Panc1 (cell line): ENCODE data around the gene ARSG. TPM values are rescaled to one million over a fixed set of nuclear protein-coding genes. Genes with fewer than 3 reads are reported as not detected.

ENCODE experiments used
- ATAC-seq: fragments of 200-7000 bp; cut with Tn5 transposase; 2 replicates; pipeline ENCODE4 v1.9.1; 2020; ENCODE audit warnings: mild to moderate bottlenecking, moderate library complexity
- BruUV-seq: library from RNA; stranded (reverse); fragments of 400-500 nt; replicated peaks from 2 replicates; lab custom pipeline; 2021; lab: Mats Ljungman, UMichigan
- CTCF ChIA-PET: fragments of 300-600 bp; sonication (Branson Sonifier 250); formaldehyde crosslinking; loops from one replicate; lab custom pipeline; 2022; ENCODE audit warnings: antibody characterized with exemption; lab: Charles Lee
- POLR2A ChIA-PET: fragments of 300-600 bp; sonication (Branson Sonifier 250); formaldehyde crosslinking; loops from one replicate; lab custom pipeline; 2022; ENCODE audit warnings: antibody characterized with exemption; lab: Charles Lee
- DNase-seq: peaks from one replicate; pipeline ENCODE4 v3.0.0-alpha.2; 2010; ENCODE audit warnings: low read depth, low spot score
- H3K27ac ChIP-seq: 2 replicates; pipeline ENCODE4 v1.5.1; 2011; ENCODE audit warnings: mild to moderate bottlenecking, low read length, inconsistent platforms
- H3K27me3 ChIP-seq: fragments of 200-500 bp; sonication (Bioruptor generic); 2 replicates; pipeline ENCODE4 v1.6.0; 2014; ENCODE audit warnings: low read length, inconsistent platforms; ENCODE audit not compliant: control insufficient read depth, insufficient read depth
- H3K36me3 ChIP-seq: fragments of 200-500 bp; sonication (Bioruptor generic); 2 replicates; pipeline ENCODE4 v1.5.1; 2014; ENCODE audit warnings: inconsistent platforms, mild to moderate bottlenecking, low read length, moderate library complexity; ENCODE audit not compliant: control insufficient read depth, insufficient read depth
- H3K4me1 ChIP-seq: 2 replicates; pipeline ENCODE4 v1.5.1; 2011; ENCODE audit warnings: inconsistent platforms, mild to moderate bottlenecking, low read length, moderate library complexity; ENCODE audit not compliant: control insufficient read depth, insufficient read depth
- H3K4me3 ChIP-seq, 2 experiments: 2 replicates each; pipeline ENCODE4 v1.5.1; 2011 to 2012; ENCODE audit warnings: low read depth in 2 of 2, low read length in 2 of 2, mild to moderate bottlenecking in 2 of 2, inconsistent platforms in 1 of 2, moderate library complexity in 1 of 2
- H3K9me3 ChIP-seq: fragments of 200-500 bp; sonication (Bioruptor generic); 2 replicates; pipeline ENCODE4 v1.5.1; 2014; ENCODE audit warnings: low read depth, mild to moderate bottlenecking, inconsistent platforms, low read length, moderate library complexity; ENCODE audit not compliant: control insufficient read depth, insufficient read depth
- POLR2AphosphoS5 ChIP-seq: IDR thresholded peaks from 2 replicates; pipeline ENCODE4 v1.6.1; 2012; ENCODE audit warnings: mild to moderate bottlenecking, low read depth, low read length, moderate library complexity
- REST ChIP-seq, 2 experiments: IDR thresholded peaks; 2 replicates each; pipeline ENCODE4 v1.6.1; 2011 to 2012; ENCODE audit warnings: low read depth in 2 of 2, control low read depth in 1 of 2, low read length in 1 of 2, mild to moderate bottlenecking in 1 of 2, moderate library complexity in 1 of 2; ENCODE audit not compliant: insufficient read depth in 1 of 2
- SIN3A ChIP-seq: IDR thresholded peaks from 2 replicates; pipeline ENCODE4 v1.6.1; 2012; ENCODE audit warnings: low read depth, mild to moderate bottlenecking, low read length, moderate library complexity, borderline replicate concordance; ENCODE audit not compliant: insufficient read depth
- TCF7L2 ChIP-seq: IDR thresholded peaks from 2 replicates; pipeline ENCODE4 v1.6.1; 2011; ENCODE audit warnings: mild to moderate bottlenecking, low read depth, low read length, inconsistent platforms
- in situ Hi-C: cut with HindIII; loops from 2 replicates; pipeline ENCODE4 v1.10.0; 2016; ENCODE audit warnings: low sequenced_read_pairs, low pct_unique_long_range_greater_than_20kb
- intact Hi-C: fragments of 100-400 bp; cut with micrococcal nuclease; formaldehyde crosslinking; loops from one replicate; pipeline ENCODE4 v1.10.0; 2022; ENCODE audit not compliant: unreplicated experiment
- total RNA-seq: library from RNA; stranded (reverse); gene quantifications from one replicate; pipeline ENCODE4 v1.2.1, GENCODE V29; 2021; ENCODE audit not compliant: unreplicated experiment
- TF ChIP-seq, protein P1 (sequence below): fragments of 450-650 bp; IDR thresholded peaks from 2 replicates; pipeline ENCODE4 v1.5.1; 2017; ENCODE audit warnings: mild to moderate bottlenecking

Gene ARSG
- total RNA-seq, 1 experiment from 2014 or later = 2.3 TPM

- Histone ChIP-seq H3K27me3 (no peaks in the 10 kb centered on the region), H3K9me3 (no peaks in the 10 kb centered on the region), H3K4me1 (no peaks in the 10 kb centered on the region), H3K36me3 (no peaks in the 10 kb centered on the region), H3K27ac (no peak overlapping the region), H3K4me3 (no peak overlapping the region)
- no peak for TF ChIP-seq REST (IDR thresholded peaks at IDR 0.05; ENCODE audit: insufficient read depth in 1 of 2, low read depth in 2 of 2, low read length in 1 of 2)
- no peak for TF ChIP-seq POLR2AphosphoS5
- no peak for TF ChIP-seq SIN3A
- TF ChIP-seq TCF7L2 = no peak
- TF ChIP-seq, protein P1, sequence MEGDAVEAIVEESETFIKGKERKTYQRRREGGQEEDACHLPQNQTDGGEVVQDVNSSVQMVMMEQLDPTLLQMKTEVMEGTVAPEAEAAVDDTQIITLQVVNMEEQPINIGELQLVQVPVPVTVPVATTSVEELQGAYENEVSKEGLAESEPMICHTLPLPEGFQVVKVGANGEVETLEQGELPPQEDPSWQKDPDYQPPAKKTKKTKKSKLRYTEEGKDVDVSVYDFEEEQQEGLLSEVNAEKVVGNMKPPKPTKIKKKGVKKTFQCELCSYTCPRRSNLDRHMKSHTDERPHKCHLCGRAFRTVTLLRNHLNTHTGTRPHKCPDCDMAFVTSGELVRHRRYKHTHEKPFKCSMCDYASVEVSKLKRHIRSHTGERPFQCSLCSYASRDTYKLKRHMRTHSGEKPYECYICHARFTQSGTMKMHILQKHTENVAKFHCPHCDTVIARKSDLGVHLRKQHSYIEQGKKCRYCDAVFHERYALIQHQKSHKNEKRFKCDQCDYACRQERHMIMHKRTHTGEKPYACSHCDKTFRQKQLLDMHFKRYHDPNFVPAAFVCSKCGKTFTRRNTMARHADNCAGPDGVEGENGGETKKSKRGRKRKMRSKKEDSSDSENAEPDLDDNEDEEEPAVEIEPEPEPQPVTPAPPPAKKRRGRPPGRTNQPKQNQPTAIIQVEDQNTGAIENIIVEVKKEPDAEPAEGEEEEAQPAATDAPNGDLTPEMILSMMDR = no peak
- DNase-seq = no peak
- no peak for ATAC-seq
- CTCF ChIA-PET = no interaction called here
- intact Hi-C loops = no loop called here
- POLR2A ChIA-PET = no interaction called here
- no TSS peak for BruUV-seq
- in situ Hi-C loops = no loop called here
Observed at GRCh38 chr17:68439656-68440290, 148.5 kb downstream of the ARSG start.

DNA sequence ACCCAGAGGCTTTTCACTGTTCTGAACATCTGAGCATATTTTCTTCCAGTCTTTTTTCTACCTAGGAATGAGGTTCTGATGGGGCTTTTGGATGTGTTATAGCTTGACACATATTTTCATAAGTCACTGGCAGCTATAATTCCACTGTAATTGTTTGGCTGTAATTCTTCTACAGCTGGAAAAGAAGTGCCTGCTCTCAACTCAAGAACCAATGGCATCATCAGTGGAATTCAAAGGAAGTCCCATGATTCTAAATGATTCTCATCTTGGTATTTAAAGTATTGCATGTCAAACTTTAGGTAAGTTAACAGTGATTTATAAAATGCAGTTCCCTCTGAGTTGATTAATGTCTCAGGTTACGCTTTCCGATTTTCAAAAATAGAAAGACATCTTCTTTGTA lies 149.2 kb downstream of the ARSG start:
- CTCF ChIA-PET = no interaction called here
- POLR2A ChIA-PET = no interaction called here

More for the DNA sequence above, 149.2 kb downstream of the ARSG start:
- in situ Hi-C loops (no loop called here), intact Hi-C loops (no loop called here)
- DNase-seq = no peak
- no peak for TF ChIP-seq POLR2AphosphoS5
- TF ChIP-seq TCF7L2 = no peak
- no peak for TF ChIP-seq REST (IDR thresholded peaks at IDR 0.05; ENCODE audit: insufficient read depth in 1 of 2, low read depth in 2 of 2, low read length in 1 of 2)
- TF ChIP-seq, protein P1 = no peak
- no peak for TF ChIP-seq SIN3A
- H3K27ac ChIP-seq = no peak overlapping the region
- no peak for ATAC-seq
- no peaks in the 10 kb centered on the region for H3K4me1 ChIP-seq
- H3K27me3 ChIP-seq = no peaks in the 10 kb centered on the region
- BruUV-seq = no TSS peak
- H3K4me3 ChIP-seq = no peak overlapping the region
- H3K36me3 ChIP-seq = no peaks in the 10 kb centered on the region
- no peaks in the 10 kb centered on the region for H3K9me3 ChIP-seq
